ENCODE data around the gene CSMD2.

Gene CSMD2

DNA sequence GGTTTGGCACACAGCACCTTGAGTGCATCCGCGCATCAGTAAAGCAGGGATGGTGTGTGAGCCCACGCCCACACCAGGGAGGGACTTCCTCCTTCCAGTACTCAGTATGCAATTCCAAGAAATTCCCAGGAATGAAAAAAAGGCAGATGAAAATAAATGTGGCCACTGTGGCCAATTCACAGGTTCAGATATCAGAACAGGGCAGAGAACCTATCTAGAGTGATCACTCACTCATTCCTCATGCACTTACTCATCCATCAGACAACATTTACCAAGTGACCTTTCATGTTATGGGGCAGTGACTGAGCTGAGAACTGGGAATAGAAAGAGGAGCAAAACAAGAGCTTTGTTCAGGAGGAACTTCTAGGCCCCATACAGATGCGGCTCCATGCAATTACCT lies 578.9 kb downstream of the CSMD2 start:
- in situ Hi-C loops (cut with MboI; ENCODE audit: low sequenced_read_pairs), result no loop called here

DNA sequence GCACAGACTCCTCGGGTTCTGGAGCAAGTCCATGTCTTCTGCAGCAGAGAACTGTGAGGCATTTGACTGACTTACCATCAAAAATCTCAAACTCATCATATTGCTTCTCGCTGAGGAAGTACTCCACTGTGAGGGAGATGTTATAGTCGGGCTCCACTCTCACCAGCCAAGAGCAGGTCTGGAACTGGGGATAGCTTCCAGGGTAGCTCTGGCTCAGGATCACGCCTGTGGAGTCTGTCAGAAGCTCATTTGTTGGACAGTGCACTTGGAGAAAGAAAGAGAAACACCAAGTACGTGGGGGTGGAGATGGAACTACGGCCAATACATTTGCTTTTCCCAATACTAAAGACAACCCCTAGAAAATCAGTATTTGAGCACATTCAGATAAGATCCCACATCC lies 581.5 kb downstream of the CSMD2 start:
- in situ Hi-C loops (cut with MboI; ENCODE audit: low sequenced_read_pairs), result no loop called here

DNA sequence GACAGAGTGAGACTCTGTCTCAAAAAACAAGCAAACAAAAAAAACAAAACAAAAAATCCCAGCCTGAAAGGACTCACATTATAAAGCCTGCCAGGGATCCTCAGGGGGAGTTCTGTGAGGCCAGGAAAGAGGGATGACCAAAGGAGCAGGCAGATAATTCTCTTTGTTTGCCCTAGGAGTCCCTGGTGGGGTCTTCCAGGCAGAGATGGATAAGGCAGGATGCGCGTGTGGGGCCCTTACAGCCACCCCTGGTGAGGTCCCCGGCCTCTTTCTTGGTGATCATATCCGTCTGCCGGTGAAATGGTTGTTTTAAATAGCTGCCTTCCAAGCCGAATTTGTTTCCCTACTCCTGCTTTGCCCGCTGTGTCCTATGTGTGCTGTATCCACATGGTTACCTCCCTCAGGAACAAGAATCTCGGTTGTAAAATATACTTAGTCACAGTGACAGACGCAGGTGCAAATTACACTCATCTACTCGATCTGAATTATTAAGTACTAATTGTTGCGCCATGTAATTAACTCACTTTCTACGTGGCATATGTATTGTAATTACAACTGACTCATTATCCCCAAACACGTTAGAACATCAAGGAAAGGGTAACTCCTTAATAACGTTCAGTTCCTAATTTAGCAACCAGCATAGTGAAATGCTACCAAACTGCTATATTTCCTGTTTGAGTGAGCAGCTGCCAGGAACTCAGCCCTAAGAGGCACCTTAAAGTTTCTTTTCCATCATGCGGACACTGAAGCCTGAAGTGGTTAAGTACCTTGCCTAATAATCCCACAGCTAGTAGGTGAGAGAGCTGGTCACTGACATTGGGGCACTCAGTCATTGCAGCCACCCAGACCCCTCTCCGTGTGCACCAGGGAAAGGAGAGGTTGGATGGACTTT lies 586.2 kb downstream of the CSMD2 start:
- in situ Hi-C loops (cut with MboI; ENCODE audit: low sequenced_read_pairs), result no loop called here

DNA sequence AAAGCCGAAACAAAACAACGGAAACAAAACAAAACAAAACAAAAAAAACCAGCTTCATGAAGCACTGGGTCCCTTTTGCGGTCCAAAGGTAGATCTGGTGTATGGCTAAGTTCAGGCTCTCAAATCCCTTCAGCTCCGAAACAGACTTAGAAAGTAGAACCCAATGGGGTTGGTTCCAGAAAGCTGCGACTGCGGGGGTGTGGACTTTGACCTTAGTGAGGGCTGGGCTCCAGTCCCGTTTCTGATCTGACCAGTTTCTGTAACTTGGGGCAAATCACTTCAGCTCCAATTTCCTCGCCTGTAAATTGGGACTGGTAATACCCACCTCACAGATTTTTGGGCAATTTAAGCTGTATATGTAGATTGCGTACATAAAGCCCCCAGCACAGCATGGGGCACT lies 587.4 kb downstream of the CSMD2 start:
- in situ Hi-C loops (cut with MboI; ENCODE audit: low sequenced_read_pairs), result no loop called here

DNA sequence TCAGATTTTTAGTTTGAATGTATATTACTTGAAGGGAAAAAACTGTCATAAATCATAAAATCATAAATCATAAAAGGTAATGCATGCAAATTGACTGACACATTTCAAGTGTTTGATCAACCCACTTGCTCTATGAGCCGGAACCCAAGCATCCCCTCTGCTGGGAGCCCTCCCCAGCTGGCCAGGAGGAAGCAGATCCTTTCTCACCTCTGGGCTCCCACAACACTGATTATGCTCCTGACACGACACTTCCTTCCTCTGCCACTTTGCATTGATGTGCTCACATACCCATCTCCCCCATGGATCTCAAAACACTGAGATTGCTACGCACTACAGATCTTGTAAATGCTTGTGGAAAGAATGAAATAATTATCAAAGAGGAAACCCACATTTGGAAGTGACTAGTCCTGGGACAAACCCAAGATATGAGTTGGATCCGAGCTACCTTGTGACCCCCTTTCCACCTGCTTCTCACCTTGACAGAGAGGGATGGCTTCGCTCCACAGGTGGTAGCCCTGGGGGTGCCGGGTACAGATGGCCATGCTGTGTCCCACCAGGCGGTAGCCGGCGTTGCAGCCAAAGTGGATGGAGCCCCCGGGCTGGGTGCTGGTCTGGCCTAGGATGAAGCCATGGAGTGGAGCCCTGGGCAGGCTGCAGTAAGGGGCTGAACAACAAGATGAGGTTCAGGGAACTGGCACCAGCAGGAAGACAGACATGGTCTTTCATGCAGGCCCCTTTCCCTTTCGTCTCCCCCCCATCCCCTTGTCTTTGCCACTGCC lies 588.0 kb downstream of the CSMD2 start:
- in situ Hi-C loops (cut with MboI; ENCODE audit: low sequenced_read_pairs), result no loop called here

DNA sequence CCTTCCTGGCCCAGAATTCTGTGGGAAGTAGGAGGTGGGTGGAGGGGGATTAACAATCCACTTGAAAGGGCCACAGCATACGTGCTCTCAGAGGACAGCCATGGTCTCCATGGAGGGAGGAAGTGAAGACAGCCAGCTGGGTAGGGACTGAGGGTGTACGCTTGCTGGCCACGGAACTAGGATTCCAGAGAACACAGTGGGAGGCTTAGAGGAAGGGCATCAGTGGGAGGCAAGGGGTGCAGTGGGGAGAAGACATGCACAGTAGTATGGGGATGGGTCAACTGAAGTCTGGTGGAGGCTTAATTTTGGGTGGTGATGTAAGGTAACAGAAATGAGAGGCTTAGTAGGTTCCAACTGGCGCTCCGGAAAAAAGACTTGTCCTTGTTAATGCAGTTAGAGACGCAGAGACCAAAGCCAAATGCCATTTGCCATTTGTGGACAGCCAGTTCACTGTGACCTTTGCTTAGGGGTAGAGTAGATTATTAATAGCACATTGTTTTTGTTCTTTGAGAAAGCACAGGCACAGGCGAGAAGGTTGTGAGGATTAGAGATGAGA lies 589.6 kb downstream of the CSMD2 start:
- in situ Hi-C loops (cut with MboI; ENCODE audit: low sequenced_read_pairs), result no loop called here

DNA sequence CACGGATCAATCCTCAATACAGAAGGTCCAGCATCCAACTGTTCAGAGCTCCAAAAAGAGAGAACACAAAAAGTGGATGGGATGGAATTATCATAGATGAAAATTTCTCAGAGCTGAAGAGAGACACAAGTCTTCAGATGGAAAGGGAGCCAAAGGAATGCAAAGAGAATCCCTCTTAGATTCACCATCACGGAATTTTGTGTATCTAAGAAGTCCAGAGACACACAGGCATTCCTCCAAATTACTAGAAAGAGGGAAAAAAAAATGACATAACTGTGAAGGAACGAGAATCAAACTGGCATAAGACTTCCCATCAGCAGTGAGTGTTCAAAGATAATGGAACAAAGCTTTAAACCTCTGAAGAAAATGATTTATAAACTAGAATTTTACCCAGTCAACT lies 591.4 kb downstream of the CSMD2 start:
- in situ Hi-C loops (cut with MboI; ENCODE audit: low sequenced_read_pairs), result no loop called here

DNA sequence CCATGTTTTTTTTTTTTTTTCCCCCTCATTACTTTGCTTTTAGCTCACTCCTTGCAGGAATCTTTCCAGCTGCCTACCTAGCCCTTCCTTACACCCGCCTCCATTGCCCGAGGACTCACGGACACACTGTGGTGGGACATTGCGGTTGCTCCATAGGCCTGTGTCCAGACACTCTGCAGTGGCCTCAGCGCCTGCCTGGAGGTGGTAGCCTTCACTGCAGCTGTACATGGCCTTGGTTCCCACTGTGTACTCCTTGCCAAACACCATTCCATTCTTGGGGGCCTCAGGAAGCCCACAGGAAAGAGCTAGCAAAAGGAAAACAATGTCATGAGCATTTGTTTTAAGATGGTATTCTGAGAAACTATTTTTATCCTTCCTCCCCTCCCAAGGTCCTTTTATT lies 592.6 kb downstream of the CSMD2 start:
- in situ Hi-C loops (cut with MboI; ENCODE audit: low sequenced_read_pairs), result no loop called here

DNA sequence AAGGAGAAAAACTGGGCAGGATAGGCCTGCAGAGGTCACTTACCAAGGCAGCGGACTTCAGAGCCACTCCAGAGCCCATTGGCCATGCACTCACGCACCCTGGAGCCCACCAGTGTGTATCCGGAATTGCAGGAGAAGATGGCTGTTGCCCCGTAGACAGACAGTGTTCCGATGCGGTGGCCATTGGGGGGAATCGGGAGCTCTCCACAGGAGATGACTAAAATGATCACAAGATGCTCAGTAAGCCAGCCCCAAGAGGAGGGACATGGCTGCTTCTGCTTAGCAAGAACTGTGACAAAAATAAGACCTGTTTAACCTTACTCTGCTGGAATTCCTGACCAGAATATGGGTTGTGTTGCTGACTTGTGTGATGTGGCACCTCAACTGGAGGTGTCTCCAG lies 595.7 kb downstream of the CSMD2 start:
- in situ Hi-C loops (cut with MboI; ENCODE audit: low sequenced_read_pairs), result no loop called here

DNA sequence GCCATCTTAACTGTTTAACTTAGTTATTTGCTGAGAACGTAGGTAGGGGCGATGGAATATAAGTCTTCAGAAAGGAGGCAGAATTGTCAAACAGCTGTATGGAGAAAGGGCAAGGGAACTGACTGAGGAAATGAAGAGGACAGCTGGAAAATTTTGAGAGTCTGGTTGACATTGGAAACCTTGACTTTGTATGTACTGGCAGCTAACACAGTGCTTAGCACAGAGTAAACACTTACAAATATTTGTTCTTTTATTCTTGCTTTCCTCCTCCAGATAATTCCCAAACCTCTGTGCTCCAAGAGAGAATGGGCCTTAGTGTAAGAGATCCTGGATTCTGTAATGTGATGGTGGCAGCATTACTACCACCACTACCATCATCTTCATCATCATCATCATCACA lies 601.3 kb downstream of the CSMD2 start:
- in situ Hi-C loops (cut with MboI; ENCODE audit: low sequenced_read_pairs), result no loop called here

DNA sequence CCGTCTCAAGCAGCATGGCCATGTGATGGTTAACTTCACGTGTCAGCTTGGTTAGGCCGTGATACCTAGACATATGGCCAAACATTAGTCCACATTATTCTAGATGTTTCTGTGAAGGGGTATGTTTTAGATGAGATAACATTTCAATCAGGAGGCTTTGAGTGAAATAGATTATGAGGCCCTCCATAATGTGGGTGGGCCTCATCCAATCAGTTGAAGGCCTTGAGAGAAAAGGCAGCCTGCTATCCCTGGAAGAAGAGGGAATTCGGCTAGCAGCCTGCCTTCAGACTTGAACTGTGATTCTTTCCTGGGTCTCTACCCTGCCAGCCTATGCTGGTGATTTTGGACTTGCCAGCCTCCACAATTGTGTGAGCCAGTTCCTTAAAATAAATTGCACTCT lies 602.5 kb downstream of the CSMD2 start:
- in situ Hi-C loops (cut with MboI; ENCODE audit: low sequenced_read_pairs), result no loop called here

DNA sequence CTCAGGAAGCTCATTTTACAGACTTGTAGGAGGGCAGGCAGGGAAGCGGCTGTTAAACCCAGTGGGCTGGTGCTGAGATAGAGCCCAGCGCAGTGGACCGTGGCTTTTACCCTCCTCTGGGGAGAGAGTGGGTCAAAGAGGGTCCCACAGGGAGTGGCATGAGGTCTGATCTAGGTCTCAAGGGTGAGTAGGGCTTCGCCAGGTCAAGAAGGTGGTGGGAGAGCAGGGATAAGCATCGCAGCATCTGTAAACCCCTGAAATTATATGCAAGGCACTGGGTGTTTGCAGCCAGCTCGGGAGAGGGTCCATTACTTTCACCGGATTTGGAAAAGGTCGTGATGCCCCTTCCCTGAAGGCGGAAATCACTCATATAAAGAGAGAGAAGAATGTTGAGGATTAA lies 603.5 kb downstream of the CSMD2 start:
- in situ Hi-C loops (cut with MboI; ENCODE audit: low sequenced_read_pairs), result no loop called here

DNA sequence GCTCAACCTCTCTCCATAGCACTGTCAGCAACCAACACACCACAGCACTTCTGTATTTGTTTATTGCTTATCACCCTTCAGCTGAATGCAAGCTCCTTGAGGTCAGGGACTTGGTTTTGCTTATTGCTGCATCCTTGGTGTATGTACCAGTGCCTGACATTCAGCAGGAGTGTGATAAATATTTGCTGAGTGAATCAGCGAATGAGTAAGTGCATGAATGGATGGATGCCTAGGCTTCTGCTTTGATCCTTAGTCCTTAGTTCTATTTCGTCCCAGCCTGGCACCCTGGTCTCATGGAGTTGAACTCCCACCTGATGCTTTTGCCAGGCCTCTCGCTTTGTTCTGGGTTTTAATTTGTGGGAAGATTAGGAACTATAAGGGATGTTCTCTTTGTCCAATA lies 604.4 kb downstream of the CSMD2 start:
- in situ Hi-C loops (cut with MboI; ENCODE audit: low sequenced_read_pairs), result no loop called here

DNA sequence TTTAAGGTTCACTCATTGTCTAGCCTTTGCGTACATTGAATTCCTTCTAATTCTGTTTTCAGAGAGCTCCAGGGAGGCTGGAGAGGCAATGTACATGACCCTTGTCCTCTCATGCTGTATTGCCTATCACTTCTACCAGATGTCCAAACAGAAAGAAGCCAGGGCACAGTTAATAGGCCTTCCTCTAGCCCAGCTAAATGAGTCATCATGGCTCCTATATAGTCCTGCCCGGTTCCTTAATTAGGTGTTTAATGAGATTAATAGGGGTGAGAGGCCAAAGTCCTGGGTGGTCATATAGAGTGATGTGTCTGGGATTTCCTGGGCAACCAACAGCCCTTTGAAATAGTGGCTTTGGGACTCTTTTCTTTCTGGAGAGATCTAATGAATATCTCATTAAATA lies 616.3 kb downstream of the CSMD2 start:
- in situ Hi-C loops (cut with MboI; ENCODE audit: low sequenced_read_pairs), result no loop called here

DNA sequence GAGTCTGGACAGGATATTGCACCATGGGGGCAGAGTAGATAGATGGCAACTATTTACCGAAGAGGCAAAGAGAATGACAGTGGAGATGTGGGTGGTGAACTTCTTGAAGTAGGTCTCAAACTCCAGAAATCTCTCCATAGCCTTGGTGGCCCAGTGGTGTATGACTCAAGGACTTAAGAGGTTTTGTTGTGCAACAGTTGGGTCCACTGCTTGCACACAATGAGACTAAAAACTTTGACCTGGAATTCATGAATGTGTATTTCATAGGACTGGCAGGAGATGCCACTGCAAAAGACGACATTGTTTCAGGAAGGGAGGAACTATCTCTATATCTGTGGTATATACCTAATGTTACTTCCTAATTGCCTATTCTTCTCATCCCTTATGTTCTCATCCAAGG lies 616.7 kb downstream of the CSMD2 start:
- in situ Hi-C loops (cut with MboI; ENCODE audit: low sequenced_read_pairs), result no loop called here

DNA sequence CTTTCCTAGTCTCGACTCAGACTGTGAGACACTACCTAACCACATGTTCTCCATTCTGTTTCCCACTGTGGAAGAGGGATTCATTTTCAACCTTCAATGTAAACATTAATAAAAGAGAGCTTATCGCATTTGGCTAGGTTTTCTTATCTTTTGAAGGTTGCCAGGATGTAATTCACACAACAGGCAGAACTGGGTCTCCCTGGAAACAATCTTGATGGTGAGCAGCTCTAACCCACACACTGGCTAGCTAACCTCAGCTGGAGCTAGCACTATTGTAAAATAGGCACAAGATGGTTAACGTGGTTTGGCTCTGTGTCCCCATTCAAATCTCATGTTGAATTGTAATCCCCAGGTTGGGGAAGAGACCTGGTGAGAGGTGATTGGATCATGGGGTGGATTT lies 617.5 kb downstream of the CSMD2 start:
- in situ Hi-C loops (cut with MboI; ENCODE audit: low sequenced_read_pairs), result no loop called here

DNA sequence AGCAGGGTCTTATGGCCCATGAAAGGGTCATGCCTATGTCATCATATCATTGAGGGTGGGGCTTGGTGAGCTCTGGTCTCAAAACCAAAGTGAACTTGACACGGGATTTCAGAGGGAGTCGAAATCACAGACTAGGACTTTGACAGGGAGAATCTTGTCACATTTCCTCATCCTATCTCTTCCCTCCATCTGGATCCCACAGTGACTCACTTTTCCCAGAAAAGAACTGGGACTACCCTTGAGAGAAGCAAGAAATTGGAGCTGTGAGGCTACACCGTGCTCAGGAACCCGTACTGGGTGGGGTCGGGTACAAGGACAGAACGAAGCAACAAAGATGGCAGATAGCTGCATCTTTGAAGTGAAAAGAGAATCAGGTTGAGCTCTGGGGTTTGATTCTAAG lies 623.1 kb downstream of the CSMD2 start:
- in situ Hi-C loops (cut with MboI; ENCODE audit: low sequenced_read_pairs), result no loop called here

DNA sequence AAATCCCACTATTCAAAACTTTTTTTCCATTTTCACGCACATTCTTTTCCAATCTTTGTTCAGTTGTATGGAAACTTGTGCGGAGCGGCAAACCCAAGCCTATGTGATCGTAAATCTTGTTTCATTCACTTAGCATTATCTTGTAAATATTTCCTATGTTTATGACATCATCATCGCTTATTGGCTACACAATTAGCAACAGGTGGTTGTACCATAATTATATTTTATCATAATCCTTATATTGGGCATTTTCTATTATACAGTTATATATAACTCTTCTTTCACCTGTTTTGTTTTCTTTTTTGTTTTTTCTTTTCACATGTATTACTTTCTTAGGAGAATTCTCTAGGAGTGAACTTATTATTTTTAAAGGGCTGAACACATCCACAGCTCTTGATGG lies 627.1 kb downstream of the CSMD2 start:
- in situ Hi-C loops (cut with MboI; ENCODE audit: low sequenced_read_pairs), result no loop called here

DNA sequence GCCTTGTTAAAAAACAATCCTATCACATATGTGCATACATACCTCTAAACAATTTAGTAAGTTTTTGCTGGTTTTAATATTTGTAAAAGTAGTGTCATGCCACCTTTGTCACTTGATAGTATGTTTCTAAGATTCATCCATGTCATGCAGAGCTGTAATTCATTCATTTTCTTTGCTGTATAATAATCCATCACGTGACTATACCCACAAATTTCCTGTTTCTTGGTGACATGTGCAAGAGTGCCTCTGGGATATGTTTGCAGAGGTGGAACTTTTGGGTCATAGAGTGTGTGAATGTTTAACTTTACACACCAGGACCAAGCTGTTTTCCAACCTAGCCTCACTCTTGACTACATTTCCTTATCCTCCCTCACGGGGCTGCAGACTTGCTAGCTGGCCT lies 629.7 kb downstream of the CSMD2 start:
- in situ Hi-C loops (cut with MboI; ENCODE audit: low sequenced_read_pairs), result no loop called here

DNA sequence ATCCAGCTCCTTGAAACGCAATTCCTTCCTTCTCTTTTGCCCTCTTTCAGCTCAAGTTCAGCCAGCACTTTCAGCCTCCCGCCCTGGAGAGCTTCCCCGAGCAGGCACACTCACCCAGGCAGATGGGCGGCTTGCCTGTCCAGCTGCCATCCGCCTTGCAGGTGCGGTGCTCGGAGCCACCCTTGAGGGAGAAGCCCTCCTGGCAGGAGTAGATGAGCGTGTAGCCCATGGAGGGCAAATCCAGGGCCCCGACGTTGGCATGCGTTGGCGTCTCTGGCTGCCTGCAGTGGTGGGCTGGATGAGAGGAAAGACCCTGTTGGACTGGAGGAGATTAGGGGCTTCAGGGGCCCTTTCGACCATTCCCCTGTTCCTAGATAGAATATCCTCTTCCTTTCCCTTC lies 632.1 kb downstream of the CSMD2 start:
- in situ Hi-C loops (cut with MboI; ENCODE audit: low sequenced_read_pairs), result no loop called here

DNA sequence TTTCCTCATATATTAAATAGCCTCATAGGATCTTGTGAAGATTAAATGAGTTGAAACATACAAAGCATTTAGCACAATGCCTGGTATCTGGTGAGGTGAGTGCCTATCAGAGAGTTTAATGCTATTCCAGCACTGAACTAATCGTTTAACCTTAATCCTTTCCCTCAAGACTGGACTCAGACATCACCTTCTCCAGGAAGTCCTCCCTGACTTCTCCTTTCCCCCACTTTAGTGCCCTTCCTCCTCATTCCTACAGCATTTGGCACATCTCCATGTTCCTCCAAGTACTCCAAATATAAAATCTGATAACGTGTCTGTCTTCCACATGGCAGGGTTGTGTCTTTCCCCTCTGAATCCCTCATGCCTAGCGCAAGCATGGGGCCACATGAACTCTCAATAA lies 632.8 kb downstream of the CSMD2 start:
- in situ Hi-C loops (cut with MboI; ENCODE audit: low sequenced_read_pairs), result no loop called here

DNA sequence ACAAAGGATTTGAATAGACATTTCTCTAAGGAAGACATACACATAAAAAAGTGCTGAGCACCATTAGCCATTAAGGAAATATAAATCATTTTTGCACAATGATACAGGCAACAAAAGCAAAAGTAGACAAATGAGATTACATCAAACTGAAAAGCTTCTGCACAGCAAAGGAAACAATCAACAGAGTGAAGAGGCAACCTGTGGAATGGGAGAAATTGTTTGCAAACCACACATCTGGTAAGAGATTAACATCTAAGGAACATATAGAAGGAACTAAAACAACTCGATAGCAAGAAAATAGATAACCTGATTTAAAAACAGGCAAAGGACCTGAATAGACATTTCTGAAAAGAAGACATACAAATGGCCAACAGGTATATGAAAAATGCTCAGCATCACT lies 635.1 kb downstream of the CSMD2 start:
- in situ Hi-C loops (cut with MboI; ENCODE audit: low sequenced_read_pairs), result no loop called here
